ENCODE measurements around the gene SKOR1. TPM values are rescaled to one million over a fixed set of nuclear protein-coding genes. Genes with fewer than 3 reads are reported as not detected.

SKOR1 gene
- total and polyA plus RNA-seq, 10 of the 15 experiments (the other 5 are each of a cell fraction or from before 2014, with no cell fraction given): 0.04 to 0.36 (median 0.10) TPM; not detected in 4

GRCh38 chr15:67836477-67836876, 11.2 kb downstream of the SKOR1 start (continued):
- TF ChIP-seq SPI1 (IDR thresholded peaks at IDR 0.05; ENCODE audit: borderline replicate concordance, insufficient read depth, low read depth, low read length) (no peak), PKNOX1 (IDR thresholded peaks at IDR 0.05) (no peak), ATF3 (IDR thresholded peaks at IDR 0.05; ENCODE audit: borderline replicate concordance, extremely low read depth, low read depth, low read length) (no peak), SIX5 (IDR thresholded peaks at IDR 0.05; ENCODE audit: low read depth, low read length, severe bottlenecking) (no peak), SMAD5 (IDR thresholded peaks at IDR 0.05; ENCODE audit: low read depth) (no peak), PAX5 (IDR thresholded peaks at IDR 0.05; ENCODE audit: borderline replicate concordance, low read depth, low read length) (no peak), RELA (IDR thresholded peaks at IDR 0.05; ENCODE audit: borderline replicate concordance, partially characterized antibody) (no peak), NFXL1 (IDR thresholded peaks at IDR 0.05; ENCODE audit: borderline replicate concordance) (no peak), PML (IDR thresholded peaks at IDR 0.05; ENCODE audit: low read length) (no peak), CEBPZ (IDR thresholded peaks at IDR 0.05; ENCODE audit: low read depth, low read length) (no peak), FOXM1 (IDR thresholded peaks at IDR 0.05; ENCODE audit: low read depth, low read length) (no peak; the same call in 1 of the 2 replicates), ESRRA (IDR thresholded peaks at IDR 0.05; ENCODE audit: low read length) (no peak), TCF7 (IDR thresholded peaks at IDR 0.05; ENCODE audit: borderline replicate concordance) (no peak), ZNF384 (IDR thresholded peaks at IDR 0.05; ENCODE audit: borderline replicate concordance, low read depth, low read length) (peak; percentile 80), NFIC (IDR thresholded peaks at IDR 0.05; ENCODE audit: low read depth, low read length) (no peak), PBX3 (IDR thresholded peaks at IDR 0.05; ENCODE audit: insufficient replicate concordance, low read depth, low read length) (no peak), CTCF (IDR thresholded peaks at IDR 0.05 in 2 of 3, conservative IDR thresholded peaks at IDR 0.05 in 1 of 3; ENCODE audit: control insufficient read depth in 2 of 3, extremely low read depth in 1 of 3, insufficient read depth in 1 of 3, low read depth in 3 of 3, low read length in 3 of 3) (peak; percentile 61 to 81 (median 70)), ZZZ3 (IDR thresholded peaks at IDR 0.05; ENCODE audit: control insufficient read depth, insufficient read length, low read depth) (no peak), ZNF622 (IDR thresholded peaks at IDR 0.05) (no peak), ZNF24 (IDR thresholded peaks at IDR 0.05) (no peak)

All from GM12878 (cell line).